Measurements from ENCODE around the gene PLAAT2. TPM values are rescaled to one million over a fixed set of nuclear protein-coding genes. Genes with fewer than 3 reads are reported as not detected.

Gene PLAAT2
- polyA plus RNA-seq, 1 of the 3 experiments (the other 2 are of a cell fraction) = 0.53 TPM

- H3K36me3 ChIP-seq (replicated peaks in 1 of 2; ENCODE audit: control insufficient read depth in 1 of 2, insufficient read depth in 2 of 2, low read length in 1 of 2) = no peaks in the 10 kb centered on the region
- WGBS (ENCODE audit: low lambda C conversion rate) = 77% methylated on average over 4 of the region's 4 CpGs
- CTCF ChIA-PET = interaction anchor here (0.7 kb wide), 1 partner anchor 119 kb away, joined by 4 read pairs; no protein-coding TSS in a partner anchor
- no peak overlapping the region for H3K27ac ChIP-seq (ENCODE audit: low read depth in 2 of 2, low read length in 1 of 2)
- no peak overlapping the region; the same call in 1 of the 2 replicates for H3K4me2 ChIP-seq
- H4K20me1 ChIP-seq (ENCODE audit: insufficient read depth) = no peaks in the 10 kb centered on the region
- H3F3A ChIP-seq (replicated peaks; ENCODE audit: insufficient read depth) = no peaks in the 10 kb centered on the region
- no peak for DNase-seq
- no peak overlapping the region for H3K9ac ChIP-seq
- H3K4me1 ChIP-seq (ENCODE audit: control insufficient read depth in 1 of 2, insufficient read depth in 2 of 2, low read depth in 1 of 2, low read length in 1 of 2) = no peaks in the 10 kb centered on the region
- no peak for TF ChIP-seq ELF1 (IDR thresholded peaks at IDR 0.05)
- TF ChIP-seq NRF1 (IDR thresholded peaks at IDR 0.05; ENCODE audit: low read depth, low read length) = no peak
- no peak for TF ChIP-seq EP300 (IDR thresholded peaks at IDR 0.05; ENCODE audit: borderline replicate concordance in 1 of 2, low read depth in 1 of 2, low read length in 1 of 2)
- TF ChIP-seq, protein P1, sequence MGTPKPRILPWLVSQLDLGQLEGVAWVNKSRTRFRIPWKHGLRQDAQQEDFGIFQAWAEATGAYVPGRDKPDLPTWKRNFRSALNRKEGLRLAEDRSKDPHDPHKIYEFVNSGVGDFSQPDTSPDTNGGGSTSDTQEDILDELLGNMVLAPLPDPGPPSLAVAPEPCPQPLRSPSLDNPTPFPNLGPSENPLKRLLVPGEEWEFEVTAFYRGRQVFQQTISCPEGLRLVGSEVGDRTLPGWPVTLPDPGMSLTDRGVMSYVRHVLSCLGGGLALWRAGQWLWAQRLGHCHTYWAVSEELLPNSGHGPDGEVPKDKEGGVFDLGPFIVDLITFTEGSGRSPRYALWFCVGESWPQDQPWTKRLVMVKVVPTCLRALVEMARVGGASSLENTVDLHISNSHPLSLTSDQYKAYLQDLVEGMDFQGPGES (IDR thresholded peaks at IDR 0.05; ENCODE audit: low read depth, low read length) = no peak
- TF ChIP-seq TCF12 (IDR thresholded peaks at IDR 0.05) = no peak
- TF ChIP-seq TEAD4 (IDR thresholded peaks at IDR 0.05; ENCODE audit: borderline replicate concordance, insufficient read depth) = no peak
- TF ChIP-seq, protein P2, sequence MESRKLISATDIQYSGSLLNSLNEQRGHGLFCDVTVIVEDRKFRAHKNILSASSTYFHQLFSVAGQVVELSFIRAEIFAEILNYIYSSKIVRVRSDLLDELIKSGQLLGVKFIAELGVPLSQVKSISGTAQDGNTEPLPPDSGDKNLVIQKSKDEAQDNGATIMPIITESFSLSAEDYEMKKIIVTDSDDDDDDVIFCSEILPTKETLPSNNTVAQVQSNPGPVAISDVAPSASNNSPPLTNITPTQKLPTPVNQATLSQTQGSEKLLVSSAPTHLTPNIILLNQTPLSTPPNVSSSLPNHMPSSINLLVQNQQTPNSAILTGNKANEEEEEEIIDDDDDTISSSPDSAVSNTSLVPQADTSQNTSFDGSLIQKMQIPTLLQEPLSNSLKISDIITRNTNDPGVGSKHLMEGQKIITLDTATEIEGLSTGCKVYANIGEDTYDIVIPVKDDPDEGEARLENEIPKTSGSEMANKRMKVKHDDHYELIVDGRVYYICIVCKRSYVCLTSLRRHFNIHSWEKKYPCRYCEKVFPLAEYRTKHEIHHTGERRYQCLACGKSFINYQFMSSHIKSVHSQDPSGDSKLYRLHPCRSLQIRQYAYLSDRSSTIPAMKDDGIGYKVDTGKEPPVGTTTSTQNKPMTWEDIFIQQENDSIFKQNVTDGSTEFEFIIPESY (IDR thresholded peaks at IDR 0.05; ENCODE audit: borderline replicate concordance, low read depth) = no peak
- TF ChIP-seq MEF2A (IDR thresholded peaks at IDR 0.05; ENCODE audit: borderline replicate concordance, low read depth) = no peak
- TF ChIP-seq SIN3A (IDR thresholded peaks at IDR 0.05; ENCODE audit: borderline replicate concordance, low read depth, low read length) = no peak
- TF ChIP-seq, protein P3, sequence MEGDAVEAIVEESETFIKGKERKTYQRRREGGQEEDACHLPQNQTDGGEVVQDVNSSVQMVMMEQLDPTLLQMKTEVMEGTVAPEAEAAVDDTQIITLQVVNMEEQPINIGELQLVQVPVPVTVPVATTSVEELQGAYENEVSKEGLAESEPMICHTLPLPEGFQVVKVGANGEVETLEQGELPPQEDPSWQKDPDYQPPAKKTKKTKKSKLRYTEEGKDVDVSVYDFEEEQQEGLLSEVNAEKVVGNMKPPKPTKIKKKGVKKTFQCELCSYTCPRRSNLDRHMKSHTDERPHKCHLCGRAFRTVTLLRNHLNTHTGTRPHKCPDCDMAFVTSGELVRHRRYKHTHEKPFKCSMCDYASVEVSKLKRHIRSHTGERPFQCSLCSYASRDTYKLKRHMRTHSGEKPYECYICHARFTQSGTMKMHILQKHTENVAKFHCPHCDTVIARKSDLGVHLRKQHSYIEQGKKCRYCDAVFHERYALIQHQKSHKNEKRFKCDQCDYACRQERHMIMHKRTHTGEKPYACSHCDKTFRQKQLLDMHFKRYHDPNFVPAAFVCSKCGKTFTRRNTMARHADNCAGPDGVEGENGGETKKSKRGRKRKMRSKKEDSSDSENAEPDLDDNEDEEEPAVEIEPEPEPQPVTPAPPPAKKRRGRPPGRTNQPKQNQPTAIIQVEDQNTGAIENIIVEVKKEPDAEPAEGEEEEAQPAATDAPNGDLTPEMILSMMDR (IDR thresholded peaks at IDR 0.05) = no peak
- no peak for TF ChIP-seq RFX5 (IDR thresholded peaks at IDR 0.05; ENCODE audit: low read length)
- TF ChIP-seq YY1 (IDR thresholded peaks at IDR 0.05; ENCODE audit: low read depth) = no peak
- TF ChIP-seq JUND (IDR thresholded peaks at IDR 0.05) = no peak
- TF ChIP-seq, protein P4, sequence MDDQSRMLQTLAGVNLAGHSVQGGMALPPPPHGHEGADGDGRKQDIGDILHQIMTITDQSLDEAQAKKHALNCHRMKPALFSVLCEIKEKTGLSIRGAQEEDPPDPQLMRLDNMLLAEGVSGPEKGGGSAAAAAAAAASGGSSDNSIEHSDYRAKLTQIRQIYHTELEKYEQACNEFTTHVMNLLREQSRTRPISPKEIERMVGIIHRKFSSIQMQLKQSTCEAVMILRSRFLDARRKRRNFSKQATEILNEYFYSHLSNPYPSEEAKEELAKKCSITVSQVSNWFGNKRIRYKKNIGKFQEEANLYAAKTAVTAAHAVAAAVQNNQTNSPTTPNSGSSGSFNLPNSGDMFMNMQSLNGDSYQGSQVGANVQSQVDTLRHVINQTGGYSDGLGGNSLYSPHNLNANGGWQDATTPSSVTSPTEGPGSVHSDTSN (IDR thresholded peaks at IDR 0.05) = no peak
- TF ChIP-seq CHD2 (IDR thresholded peaks at IDR 0.05; ENCODE audit: low read length, partially characterized antibody) = no peak
- TF ChIP-seq USF2 (IDR thresholded peaks at IDR 0.05; ENCODE audit: borderline replicate concordance, low read depth, low read length) = no peak
- no peak for TF ChIP-seq POLR2AphosphoS5 (IDR thresholded peaks at IDR 0.05; ENCODE audit: low read depth, low read length)
- no peak for TF ChIP-seq NFIC (IDR thresholded peaks at IDR 0.05; ENCODE audit: borderline replicate concordance)
- TF ChIP-seq GABPA (IDR thresholded peaks at IDR 0.05; ENCODE audit: low read depth) = no peak
- no peak for TF ChIP-seq REST (IDR thresholded peaks at IDR 0.05; ENCODE audit: low read depth, low read length)
- H3K4me3 ChIP-seq (ENCODE audit: low read depth in 2 of 2, low read length in 1 of 2) = no peak overlapping the region
- no peaks in the 10 kb centered on the region for H3K9me3 ChIP-seq
- H3K9me2 ChIP-seq = no peaks in the 10 kb centered on the region
- no peaks in the 10 kb centered on the region for H3K27me3 ChIP-seq (ENCODE audit: insufficient read depth)
- no peaks in the 10 kb centered on the region for H3K79me2 ChIP-seq (ENCODE audit: insufficient read depth)
- POLR2A ChIA-PET = no interaction called here
- no peak overlapping the region for H2AFZ ChIP-seq (ENCODE audit: low read depth)
Measured at GRCh38 chr11:63598556-63598955, 35.4 kb upstream of the PLAAT2 start.
